OCI-LY3 (cell line): ENCODE measurements around the gene DENND1A.

Experiments
- H2AFZ ChIP-seq: fragments of 200-600, 300-600 bp; shearing (Covaris generic); 2 replicates; pipeline ENCODE4 v1.6.0; 2014; ENCODE audit warnings: antibody characterized with exemption, low read depth, low read length
- H3K27ac ChIP-seq: fragments of 200-600, 300-600 bp; sonication (generic); 2 replicates; pipeline ENCODE4 v1.5.1; 2014; ENCODE audit warnings: mild to moderate bottlenecking, low read length, moderate library complexity, mixed read lengths
- H3K27me3 ChIP-seq: fragments of 200-600, 300-600 bp; sonication (generic); 2 replicates; pipeline ENCODE4 v1.6.1; 2014; ENCODE audit warnings: low read depth, low read length, mixed read lengths
- H3K36me3 ChIP-seq: fragments of 200-600, 300-600 bp; sonication (generic); replicated peaks from 2 replicates; pipeline ENCODE3; 2014; ENCODE audit warnings: low read depth, low read length, mixed read lengths
- H3K4me1 ChIP-seq: fragments of 300-600, 200-600 bp; sonication (generic); 2 replicates; pipeline ENCODE4 v1.6.1; 2014; ENCODE audit warnings: low read length, mixed read lengths
- H3K4me2 ChIP-seq: fragments of 200-600, 300-600 bp; sonication (generic); 2 replicates; pipeline ENCODE4 v1.6.1; 2014; ENCODE audit warnings: low read length, mixed read lengths
- H3K4me3 ChIP-seq: fragments of 300-600, 200-600 bp; sonication (generic); 2 replicates; pipeline ENCODE4 v1.5.1; 2014; ENCODE audit warnings: antibody characterized with exemption, mild to moderate bottlenecking, low read length, moderate library complexity
- H3K79me2 ChIP-seq: fragments of 300-600, 200-600 bp; shearing (Covaris generic); 2 replicates; pipeline ENCODE4 v1.6.1; 2014; ENCODE audit warnings: mild to moderate bottlenecking, low read length, mixed read lengths
- H3K9ac ChIP-seq: fragments of 300-600, 200-600 bp; shearing (Covaris generic); 2 replicates; pipeline ENCODE4 v1.6.0; 2014; ENCODE audit warnings: mild to moderate bottlenecking, low read length, moderate library complexity
- H3K9me3 ChIP-seq: fragments of 200-600, 300-600 bp; shearing (Covaris generic); 2 replicates; pipeline ENCODE4 v1.6.1; 2014; ENCODE audit warnings: low read length, mixed read lengths; ENCODE audit not compliant: insufficient read depth
- H4K20me1 ChIP-seq: fragments of 200-600, 300-600 bp; sonication (generic); 2 replicates; pipeline ENCODE4 v1.6.1; 2016; ENCODE audit warnings: low read length, mixed read lengths; ENCODE audit not compliant: insufficient read depth
- CTCF ChIP-seq: fragments of 200-600, 300-600 bp; sonication (generic); IDR thresholded peaks from 2 replicates; pipeline ENCODE4 v1.5.1; 2014; ENCODE audit warnings: antibody characterized with exemption, low read length, low read depth
- EZH2phosphoT487 ChIP-seq: fragments of 200-600 bp; shearing (Covaris generic); IDR thresholded peaks from 2 replicates; pipeline ENCODE4 v1.6.1; 2018; ENCODE audit warnings: antibody characterized with exemption, mixed run types, low read depth

The DENND1A gene

GRCh38 chr9:123763910-123764588 is 165.9 kb downstream of the DENND1A start:
- no peak overlapping the region for H3K9ac ChIP-seq
- no peak overlapping the region for H3K27ac ChIP-seq
- H3K4me1 ChIP-seq = no peaks in the 10 kb centered on the region
- H3K27me3 ChIP-seq = no peaks in the 10 kb centered on the region
- H3K9me3 ChIP-seq = no peaks in the 10 kb centered on the region
- H3K36me3 ChIP-seq = peaks cover 2% of the 10 kb centered on the region
- H4K20me1 ChIP-seq = peaks cover 26% of the 10 kb centered on the region
- no peak overlapping the region for H2AFZ ChIP-seq
- no peak for TF ChIP-seq EZH2phosphoT487
- no peak for TF ChIP-seq CTCF
- no peak overlapping the region for H3K4me3 ChIP-seq
- H3K79me2 ChIP-seq = no peaks in the 10 kb centered on the region
- H3K4me2 ChIP-seq = no peak overlapping the region

DNA sequence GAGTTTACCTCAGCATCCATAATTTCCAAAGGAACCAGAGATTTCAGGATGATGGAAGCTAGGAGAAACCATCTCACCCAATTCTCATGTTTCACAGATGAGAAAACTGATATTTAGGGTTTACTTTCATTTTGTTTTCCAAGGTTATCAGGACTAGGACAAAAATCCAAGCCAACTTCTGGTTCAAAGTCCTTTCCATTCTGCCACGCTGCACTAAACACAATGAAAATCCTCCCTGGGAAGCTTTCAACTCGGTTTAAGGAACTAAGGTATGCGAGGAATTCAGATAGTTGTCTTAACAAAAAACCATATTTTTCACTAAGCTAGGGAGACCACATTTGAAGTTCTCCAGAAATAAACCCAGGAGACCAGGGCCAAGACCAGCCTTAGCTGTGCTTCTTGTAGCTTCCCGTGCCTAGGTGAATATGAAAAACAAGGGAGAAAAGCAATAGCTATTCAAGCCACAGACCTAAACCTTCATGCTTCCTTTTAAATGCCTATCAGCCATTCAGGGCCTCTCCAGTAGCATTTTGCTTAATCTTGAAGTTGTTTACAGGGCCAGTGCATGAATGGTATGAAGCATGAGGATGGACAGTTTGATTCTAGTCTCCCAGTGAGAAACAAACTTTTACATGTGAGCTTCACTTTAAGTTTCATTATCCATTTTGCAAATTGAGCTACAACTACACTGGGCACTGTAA is 167.9 kb downstream of the DENND1A start:
- Histone ChIP-seq H3K4me3 (no peak overlapping the region), H3K9me3 (no peaks in the 10 kb centered on the region), H4K20me1 (peaks cover 28% of the 10 kb centered on the region; the same call in 1 of the 2 replicates), H2AFZ (no peak overlapping the region), H3K27ac (no peak overlapping the region), H3K4me2 (no peak overlapping the region), H3K79me2 (0 out of 2 replicates have a peak, but pooled peaks cover under 1% of the 10 kb centered on the region), H3K9ac (no peak overlapping the region), H3K27me3 (no peaks in the 10 kb centered on the region), H3K4me1 (peaks cover 6% of the 10 kb centered on the region), H3K36me3 (no peaks in the 10 kb centered on the region)
- TF ChIP-seq EZH2phosphoT487 (no peak), CTCF (no peak)

DNA sequence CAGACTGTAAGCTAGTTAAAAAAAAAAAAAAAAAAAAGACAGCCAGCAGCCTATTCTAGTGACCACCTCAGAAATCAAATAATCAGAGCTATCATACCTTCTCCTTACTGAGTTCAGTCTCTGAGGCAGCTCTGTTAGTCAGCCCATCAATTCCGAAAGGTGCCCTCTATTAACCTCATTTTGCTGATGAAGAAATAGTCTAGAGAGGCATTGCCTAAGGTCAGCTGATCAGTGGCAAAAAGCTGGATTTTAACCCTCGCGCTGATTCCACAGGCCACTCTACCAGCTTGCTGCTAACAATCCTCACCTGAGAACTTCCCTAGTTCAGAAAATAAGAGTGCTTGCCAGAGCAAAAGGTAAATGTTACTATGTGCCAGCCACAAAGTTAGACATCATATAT is 172.0 kb downstream of the DENND1A start:
- no peak overlapping the region for H3K9ac ChIP-seq
- H3K4me2 ChIP-seq = no peak overlapping the region
- TF ChIP-seq CTCF = no peak
- H2AFZ ChIP-seq = no peak overlapping the region
- H3K4me1 ChIP-seq = peaks cover 39% of the 10 kb centered on the region
- H3K4me3 ChIP-seq = no peak overlapping the region
- no peaks in the 10 kb centered on the region for H3K9me3 ChIP-seq
- H3K27ac ChIP-seq = no peak overlapping the region
- H3K36me3 ChIP-seq = peaks cover 20% of the 10 kb centered on the region
- H3K79me2 ChIP-seq = peaks cover 11% of the 10 kb centered on the region; the same call in 1 of the 2 replicates
- no peaks in the 10 kb centered on the region for H3K27me3 ChIP-seq
- peaks cover 43% of the 10 kb centered on the region for H4K20me1 ChIP-seq

DNA sequence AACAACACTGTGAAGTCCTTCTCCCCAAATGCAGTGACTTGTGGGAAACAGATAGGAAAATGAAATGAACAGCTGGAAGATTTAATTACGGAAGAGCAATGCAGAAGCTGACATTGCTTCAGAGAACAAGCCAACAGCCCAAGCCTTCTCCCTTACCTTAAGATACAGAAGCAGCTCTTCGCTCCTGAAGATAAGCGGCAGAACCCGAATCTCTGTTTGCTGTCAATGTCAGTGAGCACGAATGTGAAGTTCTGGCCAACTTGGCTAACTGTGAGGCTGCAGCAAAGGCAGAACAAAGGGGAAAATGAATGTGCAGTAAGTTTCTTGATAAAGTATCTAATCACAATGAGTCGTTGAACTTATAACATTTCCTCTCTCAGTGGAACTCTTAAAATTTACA is 172.4 kb downstream of the DENND1A start:
- no peaks in the 10 kb centered on the region for H3K9me3 ChIP-seq
- no peaks in the 10 kb centered on the region for H3K27me3 ChIP-seq
- peaks cover 39% of the 10 kb centered on the region for H4K20me1 ChIP-seq
- H3K9ac ChIP-seq = no peak overlapping the region
- no peak overlapping the region for H3K27ac ChIP-seq
- H3K4me2 ChIP-seq = peak overlapping the region; percentile 80
- H3K36me3 ChIP-seq = peaks cover 22% of the 10 kb centered on the region
- H3K79me2 ChIP-seq = peaks cover 11% of the 10 kb centered on the region; the same call in 1 of the 2 replicates
- H3K4me3 ChIP-seq = no peak overlapping the region
- peaks cover 39% of the 10 kb centered on the region for H3K4me1 ChIP-seq
- H2AFZ ChIP-seq = no peak overlapping the region
- TF ChIP-seq EZH2phosphoT487 (no peak), CTCF (no peak)
